AG09319 (cell line): ENCODE measurements around the gene LUC7L.
"Not testable (repeated sequence)": the region's sequence is repeated elsewhere in the genome, so short reads cannot be mapped to it uniquely, and the experiment has no call there.

Experiments
- DNase-seq: peaks from one replicate; pipeline ENCODE4 v3.0.0-alpha.2; 2010; ENCODE audit warnings: low read depth; ENCODE audit errors: extremely low read depth
- CTCF ChIP-seq: IDR thresholded peaks from 2 replicates; pipeline ENCODE4 v1.5.1; 2011; ENCODE audit warnings: low read depth, mild to moderate bottlenecking, inconsistent platforms, low read length, moderate library complexity

LUC7L gene

GRCh38 chr16:169014-169413, 60.2 kb downstream of the LUC7L start:
- DNase-seq, result no peak

GRCh38 chr16:168424-168823, 60.8 kb downstream of the LUC7L start:
- DNase-seq, result no peak
- no peak for TF ChIP-seq CTCF

More at GRCh38 chr16:169014-169413, 60.2 kb downstream of the LUC7L start:
- no peak for TF ChIP-seq CTCF

- no peak for TF ChIP-seq CTCF
- DNase-seq, result no peak
These were observed 62.0 kb downstream of the LUC7L start for GRCh38 chr16:167122-167690.

GRCh38 chr16:166375-167121, 62.7 kb downstream of the LUC7L start:
- no peak for DNase-seq
- TF ChIP-seq CTCF, result no peak

- no peak for DNase-seq
- TF ChIP-seq CTCF, result no peak
These were observed 63.5 kb downstream of the LUC7L start, which contains the start of gene HBM for GRCh38 chr16:165539-166374. Gene HBM, plus strand, starts transcription at chr16:165978. Its CDS starts 20 bp downstream, at chr16:165998.

GRCh38 chr16:164827-165538, 64.3 kb downstream of the LUC7L start:
- no peak for DNase-seq
- TF ChIP-seq CTCF, result no peak

GRCh38 chr16:164134-164823, 65.0 kb downstream of the LUC7L start:
- not testable (repeated sequence) for DNase-seq

- not testable (repeated sequence) for DNase-seq
These were observed 65.6 kb downstream of the LUC7L start for GRCh38 chr16:163696-164095.

GRCh38 chr16:163139-163538, 66.1 kb downstream of the LUC7L start:
- not testable (repeated sequence) for DNase-seq
